Endothelial cell of umbilical vein (primary cell): Measurements from ENCODE around the gene LMF1. TPM values are rescaled to one million over a fixed set of nuclear protein-coding genes. Genes with fewer than 3 reads are reported as not detected.

Source experiments
- BruUV-seq: library from RNA; stranded (reverse); fragments of 400-500 nt; replicated peaks from 2 replicates; lab custom pipeline; 2021; lab: Mats Ljungman, UMichigan
- CTCF ChIA-PET: fragments of 300-600, 350-600 bp; sonication (Branson Sonifier 250); formaldehyde crosslinking; loops from one replicate; lab custom pipeline; 2021; ENCODE audit warnings: antibody characterized with exemption, inconsistent platforms; lab: Charles Lee
- POLR2A ChIA-PET: fragments of 300-600, 350-600 bp; sonication (Branson Sonifier 250); formaldehyde crosslinking; loops from one replicate; lab custom pipeline; 2021; ENCODE audit warnings: antibody characterized with exemption, inconsistent platforms; lab: Charles Lee
- DNase-seq: peaks from one replicate; pipeline ENCODE4 v3.0.0-alpha.2; 2011; ENCODE audit warnings: low read depth, low spot score
- FAIRE-seq: peaks from 2 replicates; lab custom pipeline; 2011; peaks lifted over from hg19 to GRCh38; lab: Jason Lieb, UNC
- H2AFZ ChIP-seq: 2 replicates; pipeline ENCODE4 v1.6.0; 2012; ENCODE audit warnings: low read depth, low read length, control low read depth, inconsistent platforms
- H3K27ac ChIP-seq: 2 replicates; pipeline ENCODE4 v1.5.1; 2011; ENCODE audit warnings: low read depth, mild to moderate bottlenecking, control low read depth, low read length, moderate library complexity; ENCODE audit not compliant: insufficient read depth
- H3K27me3 ChIP-seq, 2 experiments: 2 replicates each; pipeline versions ENCODE4 v1.6.0 to v1.6.1; 2011; ENCODE audit warnings: low read length in 2 of 2, mixed read lengths in 1 of 2; ENCODE audit not compliant: control insufficient read depth in 2 of 2, insufficient read depth in 2 of 2
- H3K36me3 ChIP-seq, 2 experiments: 2 replicates in 1 of 2; 3 replicates in 1 of 2; pipeline ENCODE4 v1.5.1; 2011; ENCODE audit warnings: low read length in 2 of 2, mild to moderate bottlenecking in 1 of 2, moderate library complexity in 1 of 2; ENCODE audit not compliant: control insufficient read depth in 2 of 2, insufficient read depth in 2 of 2; ENCODE audit errors: extremely low read depth in 1 of 2
- H3K4me1 ChIP-seq: 3 replicates; pipeline ENCODE4 v1.5.1; 2011; ENCODE audit warnings: mild to moderate bottlenecking, low read length; ENCODE audit not compliant: control insufficient read depth, insufficient read depth; ENCODE audit errors: extremely low read depth
- H3K4me2 ChIP-seq: 2 replicates; pipeline ENCODE4 v1.6.1; 2011; ENCODE audit warnings: low read length, control low read depth, mixed read lengths; ENCODE audit not compliant: insufficient read depth
- H3K4me3 ChIP-seq, 3 experiments: fragments of 200-600 bp in 1 of 3; sonication (generic), shearing (Covaris generic) in 1 of 3; replicated peaks in 1 of 3; 2 replicates each; pipeline ENCODE4 v1.5.1; 2011 to 2016; ENCODE audit warnings: control low read depth in 3 of 3, low read length in 3 of 3, mild to moderate bottlenecking in 2 of 3, inconsistent platforms in 1 of 3, low read depth in 1 of 3, moderate library complexity in 1 of 3; ENCODE audit not compliant: insufficient read depth in 1 of 3
- H3K79me2 ChIP-seq: 2 replicates; pipeline ENCODE4 v1.6.0; 2012; ENCODE audit warnings: low read length, inconsistent platforms; ENCODE audit not compliant: control insufficient read depth, insufficient read depth
- H3K9ac ChIP-seq: replicated peaks from 2 replicates; pipeline ENCODE3; 2011; ENCODE audit warnings: low read length, control low read depth; ENCODE audit not compliant: insufficient read depth; ENCODE audit errors: extremely low read depth
- H3K9me1 ChIP-seq: replicated peaks from 3 replicates; pipeline ENCODE4 v1.6.0; 2011; ENCODE audit warnings: mild to moderate bottlenecking, low read length; ENCODE audit not compliant: control insufficient read depth, insufficient read depth; ENCODE audit errors: extremely low read depth
- H3K9me3 ChIP-seq: replicated peaks from 2 replicates; pipeline ENCODE4 v1.5.1; 2012; ENCODE audit warnings: low read length, inconsistent platforms; ENCODE audit not compliant: control insufficient read depth, insufficient read depth
- H4K20me1 ChIP-seq: replicated peaks from 2 replicates; pipeline ENCODE3; 2011; ENCODE audit warnings: mild to moderate bottlenecking, low read length; ENCODE audit not compliant: control insufficient read depth, insufficient read depth; ENCODE audit errors: extremely low read depth
- EZH2 ChIP-seq: IDR thresholded peaks from 2 replicates; pipeline ENCODE4 v1.6.1; 2012; ENCODE audit warnings: borderline replicate concordance, low read depth, mild to moderate bottlenecking, moderate library complexity, low read length, inconsistent platforms; ENCODE audit not compliant: severe bottlenecking
- FOS ChIP-seq: IDR thresholded peaks from 2 replicates; pipeline ENCODE4 v1.6.1; 2011; ENCODE audit warnings: mild to moderate bottlenecking, low read length, moderate library complexity, borderline replicate concordance; ENCODE audit not compliant: insufficient read depth
- GATA2 ChIP-seq: IDR thresholded peaks from 2 replicates; pipeline ENCODE4 v1.7.0; 2011; ENCODE audit warnings: low read depth, mild to moderate bottlenecking, moderate library complexity, mixed read lengths, low read length; ENCODE audit not compliant: insufficient read length, insufficient read depth
- JUN ChIP-seq: IDR thresholded peaks from 2 replicates; pipeline ENCODE4 v1.6.1; 2011; ENCODE audit warnings: borderline replicate concordance, low read depth; ENCODE audit not compliant: insufficient read length, insufficient read depth
- MYC ChIP-seq: IDR thresholded peaks from one replicate; pipeline ENCODE4 v1.6.1; 2011; ENCODE audit warnings: mild to moderate bottlenecking, low read depth, low read length
- POLR2A ChIP-seq: IDR thresholded peaks from 2 replicates; pipeline ENCODE4 v1.6.1; 2012; ENCODE audit warnings: low read depth, mild to moderate bottlenecking, control low read depth, low read length
- POLR2AphosphoS5 ChIP-seq: IDR thresholded peaks from 2 replicates; pipeline ENCODE4 v1.6.1; 2012; ENCODE audit warnings: low read depth, mild to moderate bottlenecking, control low read depth, low read length, moderate library complexity; ENCODE audit not compliant: insufficient read depth
- dilution Hi-C: fragments of 300-500 bp; cut with MboI; formaldehyde crosslinking; loops from one replicate; pipeline ENCODE4 v1.15.0; 2019; ENCODE audit warnings: low sequenced_read_pairs; ENCODE audit not compliant: extremely low pct_ligation_motif_present
- intact Hi-C: fragments of 100-400 bp; cut with micrococcal nuclease; formaldehyde crosslinking; loops from one replicate; pipeline ENCODE4 v1.10.0; 2022
- polyA plus RNA-seq, 4 experiments: library from polyadenylated mRNA; depleted of rRNA in 3 of 4; stranded (reverse) in 3 of 4; unstranded in 1 of 4; fragments of >200 nt; gene quantifications; 2 replicates each; pipeline versions ENCODE4 v1.2.1 to v1.2.3, GENCODE V29; 2011 to 2012; ENCODE audit warnings: missing spikeins in 1 of 4
- total RNA-seq: library from RNA; stranded (reverse); gene quantifications from 2 replicates; pipeline ENCODE4 v1.2.3, GENCODE V29; 2021
- TF ChIP-seq, protein P1 (sequence below), 2 donors: IDR thresholded peaks; 1 replicate in 1 of 2; 2 replicates in 1 of 2; pipeline ENCODE4 v1.5.1; 2011; ENCODE audit warnings: low read length in 2 of 2, mild to moderate bottlenecking in 2 of 2, moderate library complexity in 2 of 2, control low read depth in 1 of 2, inconsistent platforms in 1 of 2, low read depth in 1 of 2; ENCODE audit not compliant: insufficient read depth in 1 of 2; ENCODE audit errors: extremely low read depth in 1 of 2
- TF ChIP-seq, protein P2 (sequence below): IDR thresholded peaks from 2 replicates; pipeline ENCODE4 v1.6.1; 2011; ENCODE audit not compliant: insufficient read depth, insufficient read length

The LMF1 gene
- total and polyA plus RNA-seq, 2 donors (not counting 3 experiments of a cell fraction or from before 2014, with no cell fraction given): 17.8 TPM

DNA sequence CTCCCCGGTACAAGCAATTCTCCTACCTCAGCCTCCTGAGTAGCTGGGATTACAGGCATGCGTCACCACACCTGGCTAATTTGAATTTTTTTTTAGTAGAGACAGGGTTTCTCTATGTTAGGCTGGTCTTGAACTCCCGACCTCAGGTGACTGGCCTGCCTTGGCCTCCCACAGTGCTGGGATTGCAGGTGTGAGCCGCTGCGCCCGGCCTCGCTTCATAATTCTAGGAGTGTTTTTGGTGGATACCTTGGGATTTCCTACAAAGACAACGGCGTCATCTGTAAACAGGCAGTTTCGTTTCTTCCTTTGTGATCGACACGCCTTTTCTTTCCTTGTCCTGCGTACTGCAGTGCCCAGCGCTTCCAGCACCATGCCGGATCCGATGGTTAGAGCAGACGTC, 109.3 kb downstream of the LMF1 start:
- ChIA-PET POLR2A (no interaction called here), CTCF (interaction anchor here (0.7 kb wide), 1 partner anchor 152 kb away, joined by 3 read pairs; no protein-coding TSS in a partner anchor)
- intact Hi-C loops (no loop called here), dilution Hi-C loops (no loop called here)
- Histone ChIP-seq H3K4me1 (no peaks in the 10 kb centered on the region), H3K27ac (no peak overlapping the region), H2AFZ (no peak overlapping the region), H4K20me1 (no peaks in the 10 kb centered on the region), H3K27me3 (no peaks in the 10 kb centered on the region), H3K79me2 (no peaks in the 10 kb centered on the region), H3K9me3 (no peaks in the 10 kb centered on the region), H3K9me1 (no peaks in the 10 kb centered on the region), H3K4me3 (no peak overlapping the region), H3K9ac (no peak overlapping the region), H3K4me2 (no peak overlapping the region), H3K36me3 (no peaks in the 10 kb centered on the region)
- FAIRE-seq (no peak), DNase-seq (no peak)
- BruUV-seq: no TSS peak
- no peak for TF ChIP-seq POLR2AphosphoS5
- TF ChIP-seq, protein P1, sequence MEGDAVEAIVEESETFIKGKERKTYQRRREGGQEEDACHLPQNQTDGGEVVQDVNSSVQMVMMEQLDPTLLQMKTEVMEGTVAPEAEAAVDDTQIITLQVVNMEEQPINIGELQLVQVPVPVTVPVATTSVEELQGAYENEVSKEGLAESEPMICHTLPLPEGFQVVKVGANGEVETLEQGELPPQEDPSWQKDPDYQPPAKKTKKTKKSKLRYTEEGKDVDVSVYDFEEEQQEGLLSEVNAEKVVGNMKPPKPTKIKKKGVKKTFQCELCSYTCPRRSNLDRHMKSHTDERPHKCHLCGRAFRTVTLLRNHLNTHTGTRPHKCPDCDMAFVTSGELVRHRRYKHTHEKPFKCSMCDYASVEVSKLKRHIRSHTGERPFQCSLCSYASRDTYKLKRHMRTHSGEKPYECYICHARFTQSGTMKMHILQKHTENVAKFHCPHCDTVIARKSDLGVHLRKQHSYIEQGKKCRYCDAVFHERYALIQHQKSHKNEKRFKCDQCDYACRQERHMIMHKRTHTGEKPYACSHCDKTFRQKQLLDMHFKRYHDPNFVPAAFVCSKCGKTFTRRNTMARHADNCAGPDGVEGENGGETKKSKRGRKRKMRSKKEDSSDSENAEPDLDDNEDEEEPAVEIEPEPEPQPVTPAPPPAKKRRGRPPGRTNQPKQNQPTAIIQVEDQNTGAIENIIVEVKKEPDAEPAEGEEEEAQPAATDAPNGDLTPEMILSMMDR (IDR thresholded peaks at IDR 0.05; ENCODE audit: extremely low read depth in 1 of 2, insufficient read depth in 1 of 2, low read depth in 1 of 2, low read length in 2 of 2): no peak
- no peak for TF ChIP-seq FOS
- TF ChIP-seq GATA2: no peak
- no peak for TF ChIP-seq MYC
- TF ChIP-seq, protein P2, sequence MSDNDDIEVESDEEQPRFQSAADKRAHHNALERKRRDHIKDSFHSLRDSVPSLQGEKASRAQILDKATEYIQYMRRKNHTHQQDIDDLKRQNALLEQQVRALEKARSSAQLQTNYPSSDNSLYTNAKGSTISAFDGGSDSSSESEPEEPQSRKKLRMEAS: no peak
- TF ChIP-seq JUN: no peak
- TF ChIP-seq EZH2: no peak
- no peak for TF ChIP-seq POLR2A
